Measurements from ENCODE around the gene IFI27L2. TPM values are rescaled to one million over a fixed set of nuclear protein-coding genes. Genes with fewer than 3 reads are reported as not detected.

IFI27L2 gene
- total RNA-seq, 3 donors from 2014 or later = 74.2 to 98.8 (median 92.1) TPM

DNA sequence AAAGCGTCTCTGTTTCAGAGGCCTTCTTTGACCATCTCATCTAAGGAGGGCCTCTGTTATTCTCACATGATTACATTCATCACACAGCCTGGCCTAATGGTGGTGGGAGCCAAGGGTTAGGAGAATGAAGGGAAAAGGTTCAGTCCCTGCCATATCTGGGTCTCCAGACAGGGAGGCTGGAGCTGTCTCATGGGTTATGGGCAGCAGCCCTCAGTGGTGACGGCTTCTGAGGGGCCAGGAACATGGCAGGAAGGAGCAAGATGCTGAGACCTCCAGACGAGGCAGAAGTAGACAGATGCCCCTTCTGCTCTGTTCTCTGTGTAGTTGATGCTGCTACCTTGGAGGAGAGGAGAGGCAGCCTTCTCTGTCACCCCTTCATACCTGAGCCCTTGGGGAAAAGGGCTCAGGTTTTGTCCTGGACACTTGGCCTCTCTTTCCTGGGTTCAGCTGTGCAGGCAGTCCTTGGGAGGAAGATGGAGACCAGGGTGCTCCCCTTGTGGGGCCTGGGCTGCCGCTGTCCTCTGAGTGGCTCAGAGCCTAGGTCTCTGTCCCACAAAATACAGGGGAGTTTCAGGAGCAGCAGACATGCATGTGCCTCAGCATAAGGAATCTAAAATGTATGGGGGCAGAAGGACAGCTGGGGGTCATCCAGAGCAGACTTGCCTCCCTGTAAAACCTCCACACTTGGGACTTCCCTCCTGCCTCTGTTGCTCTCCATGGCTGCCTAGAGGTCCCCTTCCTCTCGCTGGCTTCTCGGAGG, 3.6 kb downstream of the IFI27L2 start:
- no peak for DNase-seq (ENCODE audit: low spot score in 2 of 2)
- Histone ChIP-seq H3K9me3 (peaks cover 0 to 4% of the 10 kb centered on the region in 2 donors), H3K4me3 (no peak overlapping the region), H3K4me1 (no peaks in the 10 kb centered on the region), H3K27me3 (no peaks in the 10 kb centered on the region), H3K36me3 (no peaks in the 10 kb centered on the region), H3K27ac (no peak overlapping the region)
- no peak for TF ChIP-seq CTCF (IDR thresholded peaks at IDR 0.05)
- TF ChIP-seq POLR2A (IDR thresholded peaks at IDR 0.05) = no peak
- TF ChIP-seq POLR2AphosphoS5 (IDR thresholded peaks at IDR 0.05) = no peak
- intact Hi-C loops (cut with DNase I; ENCODE audit: low total_unique reads) = loop anchor here (10.0 kb wide), 1 partner anchor 91 kb away; no protein-coding TSS in a partner anchor

DNA sequence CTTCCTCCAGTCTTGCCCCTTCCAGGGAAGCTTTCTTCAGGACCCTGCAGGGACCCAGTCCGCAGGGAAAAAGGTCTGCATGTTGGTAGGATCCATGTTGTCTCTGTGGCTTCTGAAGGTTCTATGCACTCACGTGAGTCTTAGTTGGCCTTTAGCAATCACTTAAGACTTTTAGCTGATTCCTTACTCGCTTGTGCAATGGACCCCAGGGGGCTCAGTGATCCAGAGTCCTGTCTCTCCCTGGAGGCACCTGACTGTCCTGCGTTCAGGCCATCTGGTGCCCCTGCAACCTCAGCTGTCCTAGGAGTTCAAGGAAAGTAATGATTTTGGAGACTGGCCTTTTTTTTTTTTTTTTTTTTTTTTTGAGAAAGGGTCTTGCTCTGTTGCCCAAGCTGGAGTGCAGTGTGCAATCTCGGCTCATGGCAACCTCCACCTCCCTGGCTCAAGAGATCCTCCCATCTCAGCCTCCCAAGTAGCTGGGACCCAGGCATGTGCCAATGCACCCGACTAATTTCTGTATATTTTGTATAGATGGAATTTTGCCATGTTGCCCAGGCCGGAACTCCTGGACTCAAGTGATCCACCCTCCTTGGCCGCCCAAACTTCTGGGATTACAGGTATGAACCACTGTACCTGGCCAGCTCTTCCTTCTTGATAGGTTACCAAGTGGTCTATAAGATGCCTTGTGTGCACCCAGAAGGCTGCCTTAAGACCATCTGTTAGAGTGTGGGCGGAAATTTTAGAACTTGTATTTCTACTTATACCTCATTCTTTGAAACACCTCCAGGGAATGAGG, 4.6 kb downstream of the IFI27L2 start:
- Histone ChIP-seq H3K4me1 (no peaks in the 10 kb centered on the region), H3K27ac (no peak overlapping the region), H3K36me3 (no peaks in the 10 kb centered on the region), H3K27me3 (no peaks in the 10 kb centered on the region), H3K4me3 (no peak overlapping the region), H3K9me3 (peaks cover 2 to 10% of the 10 kb centered on the region in 2 donors)
- intact Hi-C loops (cut with DNase I; ENCODE audit: low total_unique reads) = loop anchor here (10.0 kb wide), 1 partner anchor 90 kb away; no protein-coding TSS in a partner anchor
- DNase-seq (ENCODE audit: low spot score in 2 of 2) = peak in 1 of 2 donors; percentile 15
- TF ChIP-seq CTCF (IDR thresholded peaks at IDR 0.05) = no peak
- no peak for TF ChIP-seq POLR2AphosphoS5 (IDR thresholded peaks at IDR 0.05)
- no peak for TF ChIP-seq POLR2A (IDR thresholded peaks at IDR 0.05)

DNA sequence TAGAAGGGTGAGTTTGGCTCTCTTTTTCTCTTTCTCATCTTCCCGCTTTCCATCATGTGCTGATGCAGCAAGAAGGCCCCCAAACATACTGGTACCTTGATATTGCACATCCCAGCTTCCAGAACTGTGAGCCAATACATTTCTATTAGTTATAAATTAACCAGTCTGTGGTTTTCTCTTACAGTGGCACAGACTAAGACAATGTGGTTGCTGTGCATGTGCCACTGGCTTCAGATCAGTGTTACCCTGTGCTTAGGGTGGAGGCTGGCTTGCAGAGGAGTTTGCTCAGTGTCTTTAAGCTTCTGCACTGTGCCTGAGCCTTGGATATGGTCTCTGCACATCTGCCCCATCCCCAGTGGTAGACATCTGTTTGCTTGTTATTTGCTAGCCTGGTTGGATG, 5.5 kb downstream of the IFI27L2 start:
- DNase-seq (ENCODE audit: low spot score in 2 of 2) = no peak
- Histone ChIP-seq H3K4me3 (no peak overlapping the region), H3K27me3 (no peaks in the 10 kb centered on the region), H3K9me3 (peaks cover 8 to 17% of the 10 kb centered on the region in 2 donors), H3K27ac (no peak overlapping the region), H3K4me1 (no peaks in the 10 kb centered on the region), H3K36me3 (no peaks in the 10 kb centered on the region)
- intact Hi-C loops (cut with DNase I; ENCODE audit: low total_unique reads) = loop anchor here (10.0 kb wide), 1 partner anchor 89 kb away; no protein-coding TSS in a partner anchor
- no peak for TF ChIP-seq POLR2A (IDR thresholded peaks at IDR 0.05)

- DNase-seq (ENCODE audit: low spot score in 2 of 2) = no peak
- H3K9me3 ChIP-seq = peaks cover 8 to 17% of the 10 kb centered on the region in 2 donors
- no peaks in the 10 kb centered on the region for H3K27me3 ChIP-seq
- H3K36me3 ChIP-seq = no peaks in the 10 kb centered on the region
- intact Hi-C loops (cut with DNase I; ENCODE audit: low total_unique reads) = loop anchor here (10.0 kb wide), 1 partner anchor 88 kb away; no protein-coding TSS in a partner anchor
- no peak overlapping the region for H3K4me3 ChIP-seq
- no peaks in the 10 kb centered on the region for H3K4me1 ChIP-seq
- no peak overlapping the region for H3K27ac ChIP-seq
- TF ChIP-seq CTCF (IDR thresholded peaks at IDR 0.05) (no peak), POLR2A (IDR thresholded peaks at IDR 0.05) (no peak), POLR2AphosphoS5 (IDR thresholded peaks at IDR 0.05) (no peak)
Observed at GRCh38 chr14:94123296-94123695, 6.1 kb downstream of the IFI27L2 start.

GRCh38 chr14:94122438-94122837, 7.0 kb downstream of the IFI27L2 start:
- TF ChIP-seq POLR2AphosphoS5 (IDR thresholded peaks at IDR 0.05) (no peak), POLR2A (IDR thresholded peaks at IDR 0.05) (no peak), CTCF (IDR thresholded peaks at IDR 0.05) (no peak)
- no peaks in the 10 kb centered on the region for H3K4me1 ChIP-seq

More at GRCh38 chr14:94122438-94122837, 7.0 kb downstream of the IFI27L2 start:
- Histone ChIP-seq H3K9me3 (peaks cover 8 to 17% of the 10 kb centered on the region in 2 donors), H3K27ac (no peak overlapping the region), H3K27me3 (no peaks in the 10 kb centered on the region), H3K36me3 (no peaks in the 10 kb centered on the region), H3K4me3 (no peak overlapping the region)
- intact Hi-C loops (cut with DNase I; ENCODE audit: low total_unique reads) = loop anchor here (10.0 kb wide), 1 partner anchor 88 kb away; no protein-coding TSS in a partner anchor
- DNase-seq (ENCODE audit: low spot score in 2 of 2) = no peak
